Adrenal gland (tissue), 5 donors: ENCODE data around the gene ANGPTL4.

Experiments used
- POLR2A ChIP-seq, 2 donors: fragments of 450-650 bp; IDR thresholded peaks; one replicate each; pipeline ENCODE4 v1.6.1; 2017; ENCODE audit warnings: antibody characterized with exemption in 2 of 2, mild to moderate bottlenecking in 2 of 2, moderate library complexity in 1 of 2
- TF ChIP-seq, protein P1 (sequence below), 6 experiments: fragments of 450-650 bp in 4 of 6; fragments of 200-600 bp in 2 of 6; sonication (generic) in 1 of 6; IDR thresholded peaks; 1 replicate in 5 of 6; 2 replicates in 1 of 6; pipeline versions ENCODE4 v1.5.1 to v1.8.0; 2016 to 2021; ENCODE audit warnings: antibody characterized with exemption in 6 of 6, mild to moderate bottlenecking in 2 of 6, moderate library complexity in 1 of 6
- donor health status: DM: no; HTN: no; CAD: no.

DNA sequence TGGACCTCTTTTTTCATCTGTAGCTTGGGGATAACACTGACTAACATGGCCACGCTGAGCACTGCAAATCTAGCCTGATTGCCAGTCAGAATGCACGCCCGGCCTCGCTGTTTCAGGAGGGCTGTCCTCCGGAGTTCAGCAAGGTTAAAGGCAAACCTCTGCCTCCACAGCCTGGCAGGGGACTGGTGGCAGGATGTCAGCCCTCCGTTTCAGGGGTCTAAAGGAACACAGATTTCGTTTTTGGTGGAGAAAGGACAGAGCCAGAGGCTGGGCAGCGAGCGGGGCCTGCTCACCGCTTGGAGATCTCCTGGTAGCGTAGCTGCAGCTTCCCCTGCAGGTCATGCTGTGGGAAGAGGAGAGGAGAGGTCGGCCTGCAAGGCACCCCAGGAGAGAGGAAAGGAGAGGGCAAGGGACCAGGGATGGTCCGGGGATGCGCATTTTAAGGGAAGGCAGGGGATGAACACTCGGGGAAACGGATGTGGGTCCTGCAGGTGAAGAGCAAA, 43.3 kb upstream of the ANGPTL4 start:
- TF ChIP-seq, protein P1, sequence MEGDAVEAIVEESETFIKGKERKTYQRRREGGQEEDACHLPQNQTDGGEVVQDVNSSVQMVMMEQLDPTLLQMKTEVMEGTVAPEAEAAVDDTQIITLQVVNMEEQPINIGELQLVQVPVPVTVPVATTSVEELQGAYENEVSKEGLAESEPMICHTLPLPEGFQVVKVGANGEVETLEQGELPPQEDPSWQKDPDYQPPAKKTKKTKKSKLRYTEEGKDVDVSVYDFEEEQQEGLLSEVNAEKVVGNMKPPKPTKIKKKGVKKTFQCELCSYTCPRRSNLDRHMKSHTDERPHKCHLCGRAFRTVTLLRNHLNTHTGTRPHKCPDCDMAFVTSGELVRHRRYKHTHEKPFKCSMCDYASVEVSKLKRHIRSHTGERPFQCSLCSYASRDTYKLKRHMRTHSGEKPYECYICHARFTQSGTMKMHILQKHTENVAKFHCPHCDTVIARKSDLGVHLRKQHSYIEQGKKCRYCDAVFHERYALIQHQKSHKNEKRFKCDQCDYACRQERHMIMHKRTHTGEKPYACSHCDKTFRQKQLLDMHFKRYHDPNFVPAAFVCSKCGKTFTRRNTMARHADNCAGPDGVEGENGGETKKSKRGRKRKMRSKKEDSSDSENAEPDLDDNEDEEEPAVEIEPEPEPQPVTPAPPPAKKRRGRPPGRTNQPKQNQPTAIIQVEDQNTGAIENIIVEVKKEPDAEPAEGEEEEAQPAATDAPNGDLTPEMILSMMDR (IDR thresholded peaks at IDR 0.05): no peak
- no peak for TF ChIP-seq POLR2A (IDR thresholded peaks at IDR 0.05)
